Naive B cell (primary cell): Measurements from ENCODE around the gene GBF1. TPM values are rescaled to one million over a fixed set of nuclear protein-coding genes. Genes with fewer than 3 reads are reported as not detected.

Experiments
- ATAC-seq, 2 donors: fragments of 150-1000 bp; cut with Tn5 transposase; 2 replicates each; pipeline ENCODE4 v1.10.0; 2021; ENCODE audit warnings: low read depth in 2 of 2, mild to moderate bottlenecking in 2 of 2, moderate library complexity in 2 of 2
- DNase-seq: peaks from one replicate; pipeline ENCODE4 v3.0.0; 2022
- H3K27ac Mint-ChIP-seq, 6 donors: one replicate each; pipeline ENCODE4 v1.8.0; 2020 to 2022; ENCODE audit warnings: mild to moderate bottlenecking in 6 of 6, mixed read lengths in 6 of 6, moderate library complexity in 5 of 6, inconsistent platforms in 2 of 6
- H3K27me3 Mint-ChIP-seq, 3 donors: one replicate each; pipeline ENCODE4 v1.8.0; 2021 to 2022; ENCODE audit warnings: mixed read lengths in 3 of 3, mild to moderate bottlenecking in 1 of 3
- H3K36me3 Mint-ChIP-seq, 2 donors: one replicate each; pipeline ENCODE4 v1.8.0; 2020 to 2022; ENCODE audit warnings: mixed read lengths in 2 of 2, inconsistent platforms in 1 of 2, mild to moderate bottlenecking in 1 of 2
- H3K4me1 Mint-ChIP-seq, 3 donors: one replicate each; pipeline ENCODE4 v1.8.0; 2020 to 2022; ENCODE audit warnings: mixed read lengths in 3 of 3, inconsistent platforms in 1 of 3, mild to moderate bottlenecking in 1 of 3, moderate library complexity in 1 of 3
- H3K4me3 Mint-ChIP-seq, 8 donors: one replicate each; pipeline ENCODE4 v1.8.0; 2020 to 2022; ENCODE audit warnings: mild to moderate bottlenecking in 8 of 8, mixed read lengths in 8 of 8, moderate library complexity in 8 of 8, inconsistent platforms in 2 of 8
- H3K9me3 Mint-ChIP-seq, 7 donors: one replicate each; pipeline ENCODE4 v1.8.0; 2020 to 2022; ENCODE audit warnings: mixed read lengths in 7 of 7, mild to moderate bottlenecking in 5 of 7, inconsistent platforms in 2 of 7, moderate library complexity in 1 of 7
- polyA plus RNA-seq, 6 donors: library from polyadenylated mRNA; unstranded; fragments of 300-500 nt; fragmentation: Illumina TruSeq; gene quantifications; one replicate each; pipeline ENCODE4 v1.2.3, GENCODE V29; 2021; ENCODE audit warnings: low read depth in 6 of 6

Gene GBF1
- polyA plus RNA-seq, 6 donors from 2014 or later, result 3.9 to 14.8 (median 6.2) TPM

DNA sequence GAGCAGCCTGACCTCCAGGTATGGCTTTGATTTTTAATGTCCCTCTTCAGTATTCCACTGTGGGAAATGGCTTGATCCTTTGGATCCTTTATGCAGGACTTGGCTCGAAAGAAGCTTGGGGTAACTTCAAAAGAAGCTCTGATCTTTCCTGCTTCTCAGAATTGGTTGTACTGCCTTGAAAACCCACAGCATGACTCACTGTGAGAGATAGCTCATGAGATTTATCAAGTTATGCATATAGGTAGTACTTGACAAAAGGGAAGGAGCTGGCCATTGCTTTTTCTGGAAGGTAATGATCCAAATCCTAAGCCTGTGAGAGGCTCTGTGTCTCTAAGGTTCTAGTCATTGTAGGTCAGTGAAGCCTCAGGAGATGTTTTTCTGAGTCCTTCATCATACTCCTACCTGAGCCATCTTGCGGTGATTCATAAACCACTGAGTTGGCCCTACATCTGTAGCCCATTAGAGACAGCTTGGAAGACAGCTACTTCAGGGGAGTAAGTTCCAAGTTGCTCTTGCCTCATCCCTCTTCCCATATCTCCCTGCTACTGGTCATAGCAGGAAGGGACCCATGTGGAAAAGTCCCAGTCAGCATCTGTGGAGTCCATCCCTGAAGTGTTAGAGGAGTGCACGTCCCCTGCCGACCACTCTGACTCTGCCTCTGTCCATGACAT is 113.5 kb downstream of the GBF1 start:
- H3K9me3 Mint-ChIP-seq, result no peaks in the 10 kb centered on the region
- H3K36me3 Mint-ChIP-seq, result peaks cover 50 to 76% of the 10 kb centered on the region in 2 donors
- ATAC-seq (no peak), DNase-seq (no peak)
- no peaks in the 10 kb centered on the region for H3K27me3 Mint-ChIP-seq
- peak overlapping the region in 1 of 6 donors; percentile 56 for H3K27ac Mint-ChIP-seq
- H3K4me3 Mint-ChIP-seq, result no peak overlapping the region
- peaks cover 0 to 8% (median 4%) of the 10 kb centered on the region in 3 donors for H3K4me1 Mint-ChIP-seq

- Mint-ChIP-seq H3K4me3 (no peak overlapping the region), H3K9me3 (no peaks in the 10 kb centered on the region), H3K4me1 (peaks cover 0 to 9% (median 0%) of the 10 kb centered on the region in 3 donors), H3K27me3 (no peaks in the 10 kb centered on the region), H3K36me3 (peaks cover 58 to 60% of the 10 kb centered on the region in 2 donors), H3K27ac (peak overlapping the region in 1 of 6 donors; percentile 11)
- no peak for DNase-seq
- ATAC-seq, result no peak
These were observed 122.1 kb downstream of the GBF1 start for GRCh38 chr10:102367441-102367840.

DNA sequence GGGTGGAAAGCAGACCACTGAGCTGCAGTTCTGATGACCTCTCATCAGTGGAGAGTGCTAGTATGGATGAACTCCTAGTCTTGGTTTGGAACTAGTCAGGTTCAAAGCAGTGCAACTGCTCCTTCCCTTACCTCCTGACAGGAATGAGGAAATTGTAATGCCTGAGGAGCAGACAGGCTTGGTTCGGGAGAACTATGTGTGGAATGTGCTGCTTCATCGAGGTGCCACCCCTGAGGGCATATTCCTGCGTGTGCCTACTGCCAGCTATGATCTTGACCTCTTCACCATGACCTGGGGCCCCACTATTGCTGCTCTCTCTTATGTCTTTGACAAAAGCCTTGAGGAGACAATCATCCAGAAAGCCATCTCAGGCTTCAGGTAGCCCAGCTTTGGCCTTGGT is 122.7 kb downstream of the GBF1 start:
- no peaks in the 10 kb centered on the region for H3K27me3 Mint-ChIP-seq
- H3K4me1 Mint-ChIP-seq, result peaks cover 0 to 9% (median 0%) of the 10 kb centered on the region in 3 donors
- H3K4me3 Mint-ChIP-seq, result no peak overlapping the region
- DNase-seq (no peak), ATAC-seq (no peak)
- peaks cover 52 to 56% of the 10 kb centered on the region in 2 donors for H3K36me3 Mint-ChIP-seq
- H3K27ac Mint-ChIP-seq, result peak overlapping the region in 1 of 6 donors; percentile 19
- H3K9me3 Mint-ChIP-seq, result no peaks in the 10 kb centered on the region

GRCh38 chr10:102371295-102371694 is 126.0 kb downstream of the GBF1 start:
- DNase-seq, result no peak
- Mint-ChIP-seq H3K36me3 (peaks cover 31 to 43% of the 10 kb centered on the region in 2 donors), H3K27me3 (no peaks in the 10 kb centered on the region), H3K27ac (peak overlapping the region in 1 of 6 donors; percentile 10), H3K9me3 (no peaks in the 10 kb centered on the region), H3K4me1 (peaks cover 0 to 7% (median 0%) of the 10 kb centered on the region in 3 donors), H3K4me3 (no peak overlapping the region)
- no peak for ATAC-seq

DNA sequence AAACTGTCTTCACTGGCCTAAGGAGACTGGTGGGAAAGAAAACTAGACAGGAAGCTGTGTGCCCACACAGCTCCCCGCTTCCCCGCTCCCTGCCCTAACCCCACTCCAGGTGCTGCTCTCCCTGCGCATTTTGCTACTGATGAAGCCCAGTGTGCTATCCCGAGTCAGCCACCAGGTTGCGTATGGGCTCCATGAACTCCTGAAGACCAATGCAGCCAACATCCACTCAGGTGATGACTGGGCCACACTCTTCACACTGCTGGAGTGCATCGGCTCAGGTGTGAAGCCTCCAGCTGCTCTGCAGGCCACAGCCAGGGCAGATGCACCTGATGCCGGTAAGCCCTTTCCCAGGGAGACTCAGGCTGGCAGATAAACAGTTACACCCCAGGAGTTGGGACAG is 129.9 kb downstream of the GBF1 start:
- peak in 1 of 2 donors; percentile 32 for ATAC-seq
- H3K4me1 Mint-ChIP-seq, result no peaks in the 10 kb centered on the region
- no peak overlapping the region for H3K27ac Mint-ChIP-seq
- no peak overlapping the region for H3K4me3 Mint-ChIP-seq
- no peak for DNase-seq
- no peaks in the 10 kb centered on the region for H3K9me3 Mint-ChIP-seq
- peaks cover 25 to 27% of the 10 kb centered on the region in 2 donors for H3K36me3 Mint-ChIP-seq
- H3K27me3 Mint-ChIP-seq, result no peaks in the 10 kb centered on the region

DNA sequence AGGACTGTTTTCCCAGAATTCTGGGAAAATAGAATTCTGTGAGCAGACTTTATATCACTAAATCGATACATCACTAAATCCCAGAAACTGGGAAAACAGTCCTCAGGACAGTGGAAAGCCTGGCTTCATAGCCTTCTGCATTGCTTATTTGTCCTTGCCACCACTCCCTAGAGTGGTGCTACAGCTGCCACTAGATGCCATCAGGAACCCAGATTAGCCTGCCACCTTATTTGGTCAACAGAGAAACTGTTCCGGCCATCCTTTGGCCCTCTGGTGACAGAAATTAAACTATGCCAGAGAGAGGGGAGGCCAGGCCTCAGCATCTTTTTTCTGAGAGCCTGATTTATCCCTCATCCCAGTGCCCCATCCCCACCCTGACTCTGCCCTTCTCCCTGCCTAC is 130.5 kb downstream of the GBF1 start:
- H3K4me3 Mint-ChIP-seq, result no peak overlapping the region
- H3K9me3 Mint-ChIP-seq, result no peaks in the 10 kb centered on the region
- no peak for DNase-seq
- peaks cover 19 to 24% of the 10 kb centered on the region in 2 donors for H3K36me3 Mint-ChIP-seq
- no peaks in the 10 kb centered on the region for H3K27me3 Mint-ChIP-seq
- no peak for ATAC-seq
- no peaks in the 10 kb centered on the region for H3K4me1 Mint-ChIP-seq
- H3K27ac Mint-ChIP-seq, result peak overlapping the region in 2 of 6 donors; percentile 33 to 83

DNA sequence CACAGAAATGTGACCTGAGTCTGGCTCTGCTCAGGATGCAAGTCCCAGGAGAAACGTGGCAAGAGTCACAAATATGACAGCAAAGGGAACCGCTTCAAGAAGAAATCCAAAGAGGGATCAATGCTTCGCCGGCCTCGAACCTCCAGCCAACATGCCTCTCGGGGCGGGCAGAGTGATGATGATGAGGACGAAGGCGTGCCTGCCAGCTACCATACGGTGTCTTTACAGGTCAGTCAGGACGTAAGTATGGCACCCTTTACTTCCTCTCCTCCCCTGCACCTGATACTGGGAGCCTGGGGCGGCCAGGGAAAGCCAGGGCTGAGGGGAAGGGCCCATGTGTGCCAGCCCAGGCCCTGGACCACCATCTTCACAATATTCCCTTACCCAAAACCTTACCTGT is 131.6 kb downstream of the GBF1 start:
- no peaks in the 10 kb centered on the region for H3K27me3 Mint-ChIP-seq
- peak overlapping the region in 1 of 6 donors; percentile 66 for H3K27ac Mint-ChIP-seq
- no peaks in the 10 kb centered on the region for H3K9me3 Mint-ChIP-seq
- H3K4me1 Mint-ChIP-seq, result peaks cover 0 to under 1% (median 0%) of the 10 kb centered on the region in 3 donors
- ATAC-seq (no peak), DNase-seq (no peak)
- peaks cover 14 to 18% of the 10 kb centered on the region in 2 donors for H3K36me3 Mint-ChIP-seq
- H3K4me3 Mint-ChIP-seq, result no peak overlapping the region

DNA sequence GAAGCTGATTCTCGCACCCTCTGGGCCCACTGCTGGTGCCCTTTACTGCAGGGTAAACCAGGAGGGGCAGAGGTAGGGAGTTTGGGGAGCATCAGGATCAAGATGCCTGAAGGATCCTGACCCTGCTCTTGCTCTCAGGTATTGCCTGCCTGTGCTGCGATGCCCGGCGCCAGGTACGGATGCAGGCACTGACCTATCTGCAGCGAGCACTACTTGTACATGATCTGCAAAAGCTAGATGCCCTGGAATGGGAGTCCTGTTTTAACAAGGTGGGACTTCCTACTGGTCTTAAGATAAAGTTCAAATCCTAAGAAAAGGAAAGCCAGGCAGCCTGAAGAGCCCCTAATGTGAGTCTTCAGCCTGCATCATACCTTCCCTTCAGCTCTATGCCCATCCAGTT is 134.1 kb downstream of the GBF1 start:
- Mint-ChIP-seq H3K9me3 (no peaks in the 10 kb centered on the region), H3K27ac (peak overlapping the region in 1 of 6 donors; percentile 63), H3K4me1 (peaks cover 7 to 10% (median 8%) of the 10 kb centered on the region in 3 donors), H3K27me3 (no peaks in the 10 kb centered on the region), H3K36me3 (peaks cover 13 to 14% of the 10 kb centered on the region in 2 donors), H3K4me3 (no peak overlapping the region)
- DNase-seq (no peak), ATAC-seq (no peak)

DNA sequence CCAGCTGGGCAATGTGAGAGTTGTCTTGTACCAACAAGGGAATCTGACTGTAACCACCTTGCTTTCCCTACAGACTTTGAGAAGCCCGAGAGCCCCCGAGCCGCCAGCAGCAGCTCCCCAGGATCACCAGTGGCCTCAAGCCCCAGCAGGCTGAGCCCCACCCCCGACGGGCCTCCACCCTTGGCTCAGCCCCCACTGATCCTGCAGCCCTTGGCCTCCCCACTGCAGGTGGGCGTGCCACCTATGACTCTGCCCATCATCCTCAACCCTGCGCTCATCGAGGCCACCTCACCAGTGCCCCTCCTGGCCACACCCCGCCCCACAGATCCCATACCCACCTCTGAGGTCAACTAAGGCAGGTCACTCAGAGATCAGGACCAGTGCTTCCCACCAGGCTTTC is 136.7 kb downstream of the GBF1 start:
- ATAC-seq (no peak), DNase-seq (no peak)
- Mint-ChIP-seq H3K27ac (no peak overlapping the region), H3K27me3 (no peaks in the 10 kb centered on the region), H3K4me3 (no peak overlapping the region), H3K9me3 (no peaks in the 10 kb centered on the region), H3K36me3 (peaks cover 4 to 14% of the 10 kb centered on the region in 2 donors), H3K4me1 (peaks cover 10 to 16% (median 13%) of the 10 kb centered on the region in 3 donors)

DNA sequence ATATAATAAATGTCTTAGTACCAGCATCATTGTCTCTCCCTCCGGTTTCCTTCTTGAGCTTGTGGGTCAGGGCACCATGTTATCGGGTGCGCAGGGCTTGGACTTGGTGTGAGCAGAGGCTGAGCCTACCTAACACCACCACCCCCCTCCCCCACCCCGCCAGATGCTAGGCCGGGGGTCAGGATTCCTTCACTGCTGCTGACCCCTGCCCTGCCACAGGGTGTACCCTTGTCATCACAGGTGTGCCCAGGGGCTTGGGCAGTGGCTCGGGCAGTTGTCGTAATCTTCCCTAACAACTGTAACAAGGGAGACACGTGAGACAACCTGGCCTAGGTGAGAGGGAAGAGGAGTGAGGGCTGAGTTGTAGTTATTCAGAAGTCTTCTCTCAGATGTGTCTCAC is 137.5 kb downstream of the GBF1 start:
- DNase-seq (no peak), ATAC-seq (no peak)
- Mint-ChIP-seq H3K9me3 (no peaks in the 10 kb centered on the region), H3K27ac (peak overlapping the region in 1 of 6 donors; percentile 80), H3K36me3 (peaks cover 4 to 14% of the 10 kb centered on the region in 2 donors), H3K4me1 (peaks cover 10 to 16% (median 13%) of the 10 kb centered on the region in 3 donors), H3K4me3 (no peak overlapping the region), H3K27me3 (no peaks in the 10 kb centered on the region)

- Mint-ChIP-seq H3K36me3 (peaks cover 4 to 12% of the 10 kb centered on the region in 2 donors), H3K4me3 (peak overlapping the region in 1 of 8 donors; percentile 1), H3K27ac (peak overlapping the region in 3 of 6 donors; percentile 36 to 79 (median 59)), H3K9me3 (no peaks in the 10 kb centered on the region), H3K27me3 (no peaks in the 10 kb centered on the region), H3K4me1 (peaks cover 10 to 16% (median 13%) of the 10 kb centered on the region in 3 donors)
- DNase-seq, result no peak
- ATAC-seq, result no peak
These were observed 138.7 kb downstream of the GBF1 start for GRCh38 chr10:102384053-102384452.

DNA sequence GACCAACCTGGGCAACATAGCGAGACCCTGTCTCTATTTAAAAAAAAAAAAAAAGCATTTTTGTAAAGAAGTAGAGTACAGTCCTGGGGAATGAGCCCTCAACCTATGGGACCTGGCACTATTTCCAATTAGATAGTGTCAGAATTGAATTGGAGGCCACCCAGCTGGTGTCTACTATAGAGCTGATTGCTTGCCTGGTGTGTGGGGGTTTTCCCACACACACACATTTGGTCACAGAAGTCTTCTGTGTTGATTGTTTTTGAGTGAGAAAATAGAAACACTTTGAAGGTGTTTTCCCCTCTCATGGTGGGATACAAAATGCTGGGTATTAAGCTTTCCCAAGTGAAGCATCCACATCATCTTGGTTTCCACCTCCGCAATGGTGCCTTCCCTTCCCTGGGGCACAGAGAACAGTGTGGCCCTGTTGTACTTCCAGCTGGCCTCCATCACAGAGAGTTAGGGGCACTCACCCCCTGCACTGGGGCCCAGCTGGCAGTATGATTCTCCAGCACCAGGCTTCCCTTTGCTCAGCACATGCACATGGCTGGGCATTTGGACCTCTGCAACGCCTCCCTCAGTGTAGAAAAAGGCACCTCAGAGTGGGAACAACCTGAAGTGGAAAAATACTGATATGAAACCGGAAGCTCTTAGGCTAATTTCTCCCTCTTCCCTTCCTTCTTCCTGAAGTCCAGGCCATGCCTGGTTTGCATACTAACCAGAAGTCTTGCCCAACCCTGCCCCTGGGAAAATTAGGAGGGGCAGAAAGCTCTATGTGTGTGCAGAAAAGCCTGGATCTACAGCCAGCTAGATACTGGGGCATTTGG is 139.5 kb downstream of the GBF1 start:
- H3K36me3 Mint-ChIP-seq, result peaks cover under 1 to 4% of the 10 kb centered on the region in 2 donors
- ATAC-seq (peak; percentile 55 to 62), DNase-seq (no peak)
- peak overlapping the region in 2 of 6 donors; percentile 72 to 76 for H3K27ac Mint-ChIP-seq
- H3K9me3 Mint-ChIP-seq, result no peaks in the 10 kb centered on the region
- peaks cover 0 to 2% (median 1%) of the 10 kb centered on the region in 3 donors for H3K27me3 Mint-ChIP-seq
- H3K4me3 Mint-ChIP-seq, result peak overlapping the region in 1 of 8 donors; percentile 5
- H3K4me1 Mint-ChIP-seq, result peaks cover 10 to 17% (median 13%) of the 10 kb centered on the region in 3 donors

DNA sequence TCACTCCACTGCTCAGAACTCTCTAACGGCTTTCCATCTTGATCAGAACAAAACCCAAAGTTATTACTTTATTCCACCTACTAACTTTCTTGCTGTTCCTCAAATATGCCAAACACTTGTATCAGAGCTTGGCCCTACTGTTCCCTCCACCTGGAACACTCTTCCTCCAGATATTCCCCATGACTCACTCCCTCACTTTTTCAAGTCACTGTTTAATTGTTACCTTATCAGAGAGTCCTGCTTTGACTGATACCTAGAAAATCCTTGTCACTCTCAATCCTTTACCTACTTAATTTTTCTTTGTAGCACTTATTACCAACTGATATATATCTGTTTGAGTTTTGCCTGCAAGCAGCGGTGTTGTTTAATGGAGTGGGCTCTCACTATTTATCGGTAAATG is 144.6 kb downstream of the GBF1 start:
- peaks cover 10 to 30% (median 15%) of the 10 kb centered on the region in 3 donors for H3K4me1 Mint-ChIP-seq
- DNase-seq, result no peak
- H3K27me3 Mint-ChIP-seq, result peaks cover 0 to 5% (median 4%) of the 10 kb centered on the region in 3 donors
- no peaks in the 10 kb centered on the region for H3K9me3 Mint-ChIP-seq
- no peak overlapping the region for H3K4me3 Mint-ChIP-seq
- no peaks in the 10 kb centered on the region for H3K36me3 Mint-ChIP-seq
- ATAC-seq, result no peak
- peak overlapping the region in 2 of 6 donors; percentile 29 to 64 for H3K27ac Mint-ChIP-seq
